HCT116 (cell line): ENCODE data around the gene MAP3K21. TPM values are rescaled to one million over a fixed set of nuclear protein-coding genes. Genes with fewer than 3 reads are reported as not detected.

ENCODE experiments used
- ATAC-seq: fragments of 200-7000 bp; cut with Tn5 transposase; 2 replicates; pipeline ENCODE4 v1.9.1; 2020; ENCODE audit warnings: mild to moderate bottlenecking, moderate library complexity
- BruUV-seq: library from RNA; stranded (reverse); fragments of 400-500 nt; replicated peaks from 2 replicates; lab custom pipeline; 2021; lab: Mats Ljungman, UMichigan
- CTCF ChIA-PET: fragments of 300-600 bp; sonication (Branson Sonifier 250); formaldehyde crosslinking; loops from one replicate; lab custom pipeline; 2021; ENCODE audit warnings: antibody characterized with exemption; lab: Charles Lee
- POLR2A ChIA-PET: fragments of 300-600, 350-600 bp; sonication (Branson Sonifier 250); formaldehyde crosslinking; loops from one replicate; lab custom pipeline; 2021; ENCODE audit warnings: antibody characterized with exemption; lab: Charles Lee
- RAD21 ChIA-PET, 2 experiments: fragments of 300-600 bp; sonication (Branson Sonifier 250); formaldehyde crosslinking; loops; one replicate each; lab custom pipeline; 2023; ENCODE audit warnings: low total read pairs in 2 of 2; ENCODE audit not compliant: uncharacterized antibody in 2 of 2, unreplicated experiment in 2 of 2, low non-redundant PET in 1 of 2; lab: Charles Lee
- DNase-seq: peaks from one replicate; pipeline ENCODE4 v3.0.0-alpha.2; 2010; ENCODE audit warnings: low read depth, low spot score
- H2AFZ ChIP-seq: fragments of 200-600 bp; shearing (Covaris generic), sonication (generic); 2 replicates; pipeline ENCODE4 v1.6.1; 2017; ENCODE audit warnings: low read depth, mixed run types, mixed read lengths, antibody characterized with exemption, low read length; ENCODE audit not compliant: poor library complexity, severe bottlenecking
- H3K27ac ChIP-seq: 2 replicates; pipeline ENCODE4 v1.5.1; 2012; ENCODE audit warnings: low read depth, low read length
- H3K27me3 ChIP-seq: fragments of 200-600 bp; sonication (generic); 2 replicates; pipeline ENCODE4 v1.6.1; 2016; ENCODE audit warnings: mixed run types, low read length, mixed read lengths; ENCODE audit not compliant: insufficient read depth
- H3K36me3 ChIP-seq, 2 experiments: fragments of 200-500 bp in 1 of 2; fragments of 200-600 bp in 1 of 2; sonication (Bioruptor generic) in 1 of 2; sonication (generic) in 1 of 2; 2 replicates each; pipeline versions ENCODE4 v1.5.1 to v1.6.1; 2014 to 2016; ENCODE audit warnings: low read length in 2 of 2, inconsistent platforms in 1 of 2, mixed read lengths in 1 of 2, mixed run types in 1 of 2; ENCODE audit not compliant: insufficient read depth in 2 of 2, control insufficient read depth in 1 of 2
- H3K4me1 ChIP-seq, 2 experiments: fragments of 200-600 bp in 1 of 2; sonication (generic) in 1 of 2; 2 replicates each; pipeline versions ENCODE4 v1.5.1 to v1.6.1; 2012 to 2017; ENCODE audit warnings: low read length in 2 of 2, inconsistent platforms in 1 of 2, mild to moderate bottlenecking in 1 of 2, mixed read lengths in 1 of 2, mixed run types in 1 of 2, moderate library complexity in 1 of 2; ENCODE audit not compliant: insufficient read depth in 2 of 2, control insufficient read depth in 1 of 2
- H3K4me2 ChIP-seq: fragments of 200-600 bp; sonication (generic); 2 replicates; pipeline ENCODE4 v1.6.1; 2017; ENCODE audit warnings: mixed run types, low read length, mixed read lengths
- H3K4me3 ChIP-seq, 2 experiments: fragments of 200-600 bp in 1 of 2; sonication (generic) in 1 of 2; replicated peaks in 1 of 2; 2 replicates each; pipeline ENCODE4 v1.5.1; 2011 to 2016; ENCODE audit warnings: low read length in 2 of 2, control low read depth in 1 of 2, low read depth in 1 of 2, mild to moderate bottlenecking in 1 of 2, mixed read lengths in 1 of 2, mixed run types in 1 of 2
- H3K79me2 ChIP-seq: fragments of 200-600 bp; sonication (generic); 2 replicates; pipeline ENCODE4 v1.6.1; 2017; ENCODE audit warnings: mild to moderate bottlenecking, mixed run types, low read length, moderate library complexity, mixed read lengths; ENCODE audit not compliant: insufficient read depth
- H3K9ac ChIP-seq: fragments of 200-600 bp; sonication (generic); 2 replicates; pipeline ENCODE4 v1.6.1; 2016; ENCODE audit warnings: low read length, mixed read lengths
- H3K9me2 ChIP-seq: fragments of 200-600 bp; sonication (generic), shearing (Covaris generic); 2 replicates; pipeline ENCODE4 v1.6.1; 2017; ENCODE audit warnings: mixed run types, mild to moderate bottlenecking, moderate library complexity; ENCODE audit not compliant: insufficient read depth
- H3K9me3 ChIP-seq, 2 experiments: fragments of 200-500 bp in 1 of 2; fragments of 200-600 bp in 1 of 2; sonication (Bioruptor generic) in 1 of 2; sonication (generic) in 1 of 2; 2 replicates each; pipeline ENCODE4 v1.6.1; 2014 to 2017; ENCODE audit warnings: low read length in 2 of 2, mixed read lengths in 2 of 2, inconsistent platforms in 1 of 2, low read depth in 1 of 2, mild to moderate bottlenecking in 1 of 2, mixed run types in 1 of 2, moderate library complexity in 1 of 2; ENCODE audit not compliant: control insufficient read depth in 1 of 2, insufficient read depth in 1 of 2
- H4K20me1 ChIP-seq: fragments of 200-600 bp; sonication (generic), shearing (Covaris generic); 2 replicates; pipeline ENCODE4 v1.6.1; 2017; ENCODE audit warnings: mixed run types, mild to moderate bottlenecking, moderate library complexity; ENCODE audit not compliant: insufficient read depth
- ELF1 ChIP-seq: IDR thresholded peaks from 2 replicates; pipeline ENCODE4 v1.6.1; 2012; ENCODE audit warnings: low read depth, borderline replicate concordance
- RAD21 ChIP-seq: IDR thresholded peaks from 2 replicates; pipeline ENCODE4 v1.6.1; 2012; ENCODE audit warnings: low read depth, mild to moderate bottlenecking
- YY1 ChIP-seq: IDR thresholded peaks from 2 replicates; pipeline ENCODE4 v1.6.1; 2011; ENCODE audit warnings: low read length, low read depth, moderate library complexity, mild to moderate bottlenecking; ENCODE audit not compliant: insufficient replicate concordance; ENCODE audit errors: extremely low read depth
- intact Hi-C: fragments of 100-400 bp; cut with micrococcal nuclease; formaldehyde crosslinking; loops from 2 replicates; pipeline ENCODE4 v1.10.0; 2022
- total RNA-seq: library from RNA; stranded (reverse); gene quantifications from one replicate; pipeline ENCODE4 v1.2.1, GENCODE V29; 2021; ENCODE audit not compliant: unreplicated experiment
- TF ChIP-seq, protein P1 (sequence below), 3 experiments: fragments of 200-600 bp in 1 of 3; sonication (generic) in 1 of 3; IDR thresholded peaks in 2 of 3; conservative IDR thresholded peaks in 1 of 3; 2 replicates each; pipeline ENCODE4 v1.5.1; 2012 to 2017; ENCODE audit warnings: low read depth in 2 of 3, low read length in 2 of 3, antibody characterized with exemption in 1 of 3, borderline replicate concordance in 1 of 3, control low read depth in 1 of 3, mild to moderate bottlenecking in 1 of 3, mixed read lengths in 1 of 3, mixed run types in 1 of 3, moderate library complexity in 1 of 3; ENCODE audit not compliant: insufficient read depth in 1 of 3

The MAP3K21 gene
- total RNA-seq, 1 experiment from 2014 or later: 19.1 TPM

DNA sequence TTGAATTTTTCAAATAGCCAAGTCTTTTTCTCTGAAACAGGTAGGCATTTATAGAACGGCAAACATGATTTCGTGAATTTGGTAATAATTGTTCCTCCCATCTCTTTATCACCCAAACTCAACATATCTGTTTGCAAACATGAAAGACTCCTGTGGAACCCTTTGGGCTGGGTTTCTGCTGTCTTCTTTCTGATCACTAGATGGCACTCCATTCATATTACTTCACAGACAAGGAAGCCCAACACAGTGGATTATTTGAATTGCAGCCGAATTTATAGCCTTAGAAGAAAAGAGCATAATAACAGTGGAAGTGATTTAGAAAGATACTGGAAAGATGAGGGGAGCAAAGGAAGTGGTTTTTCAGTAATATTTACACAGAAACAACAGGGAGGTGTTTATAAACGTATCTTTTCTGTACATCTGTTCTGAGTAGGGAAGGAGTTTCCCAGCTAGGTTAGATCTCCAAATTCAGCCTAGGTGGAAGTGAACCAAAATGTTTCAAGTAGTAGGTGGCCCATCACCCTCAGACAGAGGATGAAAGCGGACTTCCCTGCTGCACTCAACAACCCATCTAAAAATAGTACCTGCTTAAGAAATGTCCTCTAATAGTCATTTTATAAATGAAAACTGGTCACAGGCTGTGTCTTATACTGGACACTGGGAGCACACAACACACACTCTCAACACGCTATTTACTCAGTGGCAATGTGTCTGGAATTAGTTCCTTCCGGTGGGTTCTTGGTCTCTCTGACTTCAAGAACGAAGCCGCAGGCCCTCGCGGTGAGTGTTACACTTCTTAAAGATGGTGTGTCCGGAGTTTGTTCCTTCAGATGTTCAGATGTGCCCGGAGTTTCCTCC lies 67.6 kb downstream of the MAP3K21 start:
- H2AFZ ChIP-seq: peak overlapping the region; percentile 20
- H3K4me1 ChIP-seq: no peaks in the 10 kb centered on the region
- no peaks in the 10 kb centered on the region for H3K9me2 ChIP-seq
- no peaks in the 10 kb centered on the region for H3K36me3 ChIP-seq
- no peaks in the 10 kb centered on the region for H3K79me2 ChIP-seq
- peak; percentile 42 for TF ChIP-seq YY1
- TF ChIP-seq ELF1: no peak
- TF ChIP-seq, protein P1, sequence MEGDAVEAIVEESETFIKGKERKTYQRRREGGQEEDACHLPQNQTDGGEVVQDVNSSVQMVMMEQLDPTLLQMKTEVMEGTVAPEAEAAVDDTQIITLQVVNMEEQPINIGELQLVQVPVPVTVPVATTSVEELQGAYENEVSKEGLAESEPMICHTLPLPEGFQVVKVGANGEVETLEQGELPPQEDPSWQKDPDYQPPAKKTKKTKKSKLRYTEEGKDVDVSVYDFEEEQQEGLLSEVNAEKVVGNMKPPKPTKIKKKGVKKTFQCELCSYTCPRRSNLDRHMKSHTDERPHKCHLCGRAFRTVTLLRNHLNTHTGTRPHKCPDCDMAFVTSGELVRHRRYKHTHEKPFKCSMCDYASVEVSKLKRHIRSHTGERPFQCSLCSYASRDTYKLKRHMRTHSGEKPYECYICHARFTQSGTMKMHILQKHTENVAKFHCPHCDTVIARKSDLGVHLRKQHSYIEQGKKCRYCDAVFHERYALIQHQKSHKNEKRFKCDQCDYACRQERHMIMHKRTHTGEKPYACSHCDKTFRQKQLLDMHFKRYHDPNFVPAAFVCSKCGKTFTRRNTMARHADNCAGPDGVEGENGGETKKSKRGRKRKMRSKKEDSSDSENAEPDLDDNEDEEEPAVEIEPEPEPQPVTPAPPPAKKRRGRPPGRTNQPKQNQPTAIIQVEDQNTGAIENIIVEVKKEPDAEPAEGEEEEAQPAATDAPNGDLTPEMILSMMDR (IDR thresholded peaks at IDR 0.05 in 2 of 3, conservative IDR thresholded peaks at IDR 0.05 in 1 of 3; ENCODE audit: borderline replicate concordance in 1 of 3, insufficient read depth in 1 of 3, low read depth in 2 of 3, low read length in 2 of 3): peak; percentile 86 to 92 (median 86); a peak in 5 of 6 replicates
- TF ChIP-seq RAD21: peak; percentile 93
- TF ChIP-seq, all 23 proteins: peak for 3
- ChIA-PET POLR2A (no interaction called here), CTCF (interaction anchor here (0.7 to 1.3 kb wide), 6 partner anchors 123 to 718 kb away, joined by 3 to 4 read pairs (median 3); no protein-coding TSS in a partner anchor), RAD21 (interaction anchor here in 1 of 2 experiments (0.7 to 1.2 kb wide), 2 partner anchors 10 to 717 kb away, joined by 3 read pairs; no protein-coding TSS in a partner anchor)
- H3K27me3 ChIP-seq: no peaks in the 10 kb centered on the region
- no TSS peak for BruUV-seq
- intact Hi-C loops: loop anchor here (1.0 to 10.0 kb wide), 6 partner anchors 90 to 916 kb away; partner anchors contain the start of gene SLC35F3
- H3K9me3 ChIP-seq: no peaks in the 10 kb centered on the region
- H3K9ac ChIP-seq: no peak overlapping the region
- peak overlapping the region; percentile 6; the same call in 1 of the 2 replicates for H3K4me2 ChIP-seq
- no peak overlapping the region for H3K27ac ChIP-seq
- no peaks in the 10 kb centered on the region for H4K20me1 ChIP-seq
- peak; percentile 97 for ATAC-seq
- DNase-seq: peak; percentile 54
- no peak overlapping the region for H3K4me3 ChIP-seq
